HL-60 (cell line): Measurements from ENCODE around the gene GALM.

Experiments
- DNase-seq, 2 experiments: peaks; one replicate each; pipeline ENCODE4 v3.0.0-alpha.2; 2010 to 2020; ENCODE audit warnings: low read depth in 1 of 2, low spot score in 1 of 2
- H3K27ac ChIP-seq: fragments of 250-450 bp; sonication (Bioruptor Pico); replicated peaks from 2 replicates; pipeline ENCODE4 v1.5.1; 2020; ENCODE audit warnings: mild to moderate bottlenecking, moderate library complexity
- H3K27me3 ChIP-seq: fragments of 250-450 bp; sonication (Bioruptor Pico); 2 replicates; pipeline ENCODE4 v1.5.1; 2021; ENCODE audit warnings: mild to moderate bottlenecking, moderate library complexity; ENCODE audit not compliant: insufficient read depth, poor library complexity, severe bottlenecking
- H3K4me3 ChIP-seq: replicated peaks from 2 replicates; pipeline ENCODE4 v1.5.1; 2011; ENCODE audit warnings: mild to moderate bottlenecking, control low read depth, low read length; ENCODE audit not compliant: insufficient read depth
- CTCF ChIP-seq: IDR thresholded peaks from one replicate; pipeline ENCODE4 v1.5.1; 2011; ENCODE audit warnings: low read length, control low read depth, inconsistent platforms; ENCODE audit not compliant: insufficient read depth
- GABPA ChIP-seq: IDR thresholded peaks from 2 replicates; pipeline ENCODE4 v1.6.1; 2012; ENCODE audit warnings: low read depth
- POLR2AphosphoS5 ChIP-seq: IDR thresholded peaks from 2 replicates; pipeline ENCODE4 v1.6.1; 2012; ENCODE audit warnings: low read depth
- REST ChIP-seq: IDR thresholded peaks from 2 replicates; pipeline ENCODE4 v1.6.1; 2012; ENCODE audit warnings: low read depth; ENCODE audit not compliant: insufficient replicate concordance
- SPI1 ChIP-seq: IDR thresholded peaks from 2 replicates; pipeline ENCODE4 v1.6.1; 2012; ENCODE audit warnings: low read depth, mild to moderate bottlenecking, borderline replicate concordance

The GALM gene

GRCh38 chr2:38708900-38709566, 43.1 kb downstream of the GALM start:
- Histone ChIP-seq H3K4me3 (no peak overlapping the region), H3K27me3 (no peaks in the 10 kb centered on the region), H3K27ac (no peak overlapping the region)
- no peak for TF ChIP-seq POLR2AphosphoS5
- TF ChIP-seq CTCF, result no peak
- no peak for DNase-seq

GRCh38 chr2:38709567-38710194, 43.8 kb downstream of the GALM start:
- H3K27ac ChIP-seq, result no peak overlapping the region
- no peak for TF ChIP-seq CTCF
- no peak for TF ChIP-seq GABPA
- no peak for TF ChIP-seq SPI1
- TF ChIP-seq POLR2AphosphoS5, result no peak
- no peak for TF ChIP-seq REST
- no peak for DNase-seq
- no peak overlapping the region for H3K4me3 ChIP-seq
- H3K27me3 ChIP-seq, result no peaks in the 10 kb centered on the region

- no peak for TF ChIP-seq POLR2AphosphoS5
- no peak for TF ChIP-seq CTCF
- no peak for TF ChIP-seq REST
- TF ChIP-seq SPI1, result no peak
These were observed 45.6 kb downstream of the GALM start for GRCh38 chr2:38711558-38711957.

GRCh38 chr2:38712413-38712812, 46.5 kb downstream of the GALM start:
- no peak for TF ChIP-seq CTCF
- no peak for TF ChIP-seq SPI1
- no peak for TF ChIP-seq POLR2AphosphoS5
- TF ChIP-seq GABPA, result no peak
- no peak for TF ChIP-seq REST
- H3K4me3 ChIP-seq, result no peak overlapping the region
- no peak overlapping the region for H3K27ac ChIP-seq
- DNase-seq, result no peak
- H3K27me3 ChIP-seq, result no peaks in the 10 kb centered on the region

More at GRCh38 chr2:38711558-38711957, 45.6 kb downstream of the GALM start:
- no peak overlapping the region for H3K4me3 ChIP-seq
- no peaks in the 10 kb centered on the region for H3K27me3 ChIP-seq
- DNase-seq, result no peak
- H3K27ac ChIP-seq, result no peak overlapping the region
